Measurements from ENCODE around the gene ELL2. TPM values are rescaled to one million over a fixed set of nuclear protein-coding genes. Genes with fewer than 3 reads are reported as not detected.
"Not testable (repeated sequence)": the region's sequence is repeated elsewhere in the genome, so short reads cannot be mapped to it uniquely, and the experiment has no call there.

Gene ELL2
- total RNA-seq, 1 experiment from 2014 or later: 0.48 TPM

DNA sequence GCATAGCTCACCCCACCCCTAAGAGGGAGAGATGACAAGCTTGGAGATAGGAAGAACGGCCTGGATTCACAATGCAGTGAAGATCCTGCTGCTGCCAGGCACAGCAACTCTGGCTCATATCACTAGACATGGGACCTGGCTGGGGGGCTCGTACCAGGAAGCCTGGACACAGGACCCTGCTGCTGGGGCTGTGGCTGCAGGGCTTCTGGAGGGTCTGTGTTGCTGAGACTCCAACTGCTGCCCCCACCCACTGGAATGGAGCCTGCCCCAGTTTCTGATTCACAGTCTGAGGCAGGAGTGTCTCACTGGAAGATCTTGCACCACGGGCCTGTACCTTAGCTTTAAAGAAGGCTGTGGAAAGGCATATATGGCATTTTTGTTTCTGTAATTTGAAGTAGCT, 108.2 kb downstream of the ELL2 start:
- Histone ChIP-seq H3K4me1 (ENCODE audit: low read length) (no peaks in the 10 kb centered on the region), H3K36me3 (ENCODE audit: insufficient read depth, low read length) (no peaks in the 10 kb centered on the region), H3K9me3 (ENCODE audit: low read length) (no peaks in the 10 kb centered on the region), H3K4me3 (ENCODE audit: low read length) (no peak overlapping the region), H3K4me2 (ENCODE audit: low read depth, low read length, poor library complexity, severe bottlenecking) (no peak overlapping the region), H3K9me2 (replicated peaks; ENCODE audit: insufficient read depth, low read length) (no peaks in the 10 kb centered on the region), H2AFZ (ENCODE audit: low read length) (no peak overlapping the region), H3K79me2 (ENCODE audit: low read length) (no peaks in the 10 kb centered on the region), H4K20me1 (ENCODE audit: insufficient read depth, low read depth, low read length) (no peaks in the 10 kb centered on the region), H3K27me3 (ENCODE audit: low read length) (no peaks in the 10 kb centered on the region), H3K9ac (ENCODE audit: low read length) (no peak overlapping the region), H3K27ac (ENCODE audit: low read length) (no peak overlapping the region)
- no peak for DNase-seq

DNA sequence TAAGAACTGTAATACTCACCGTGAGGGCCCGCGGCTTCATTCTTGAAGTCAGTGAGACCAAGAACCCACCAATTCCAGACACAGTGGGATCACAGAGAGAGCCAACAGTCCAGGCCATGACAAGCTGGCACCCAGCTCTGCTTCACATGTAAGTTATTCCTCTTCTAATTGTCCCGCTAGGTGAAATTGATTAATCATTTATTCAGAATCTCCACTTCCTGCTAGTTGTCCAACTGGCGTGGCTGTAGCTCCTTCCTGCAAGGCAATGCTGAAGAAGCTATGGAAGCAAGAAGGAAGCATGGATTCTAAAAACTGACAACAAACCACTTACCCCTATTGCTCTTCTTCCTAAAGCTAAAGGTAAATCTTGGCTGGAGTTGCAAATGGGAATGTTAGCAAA, 109.1 kb downstream of the ELL2 start:
- no peak for DNase-seq
- Histone ChIP-seq H3K4me3 (ENCODE audit: low read length) (no peak overlapping the region), H3K9me2 (replicated peaks; ENCODE audit: insufficient read depth, low read length) (no peaks in the 10 kb centered on the region), H3K27ac (ENCODE audit: low read length) (no peak overlapping the region), H3K27me3 (ENCODE audit: low read length) (no peaks in the 10 kb centered on the region), H4K20me1 (ENCODE audit: insufficient read depth, low read depth, low read length) (no peaks in the 10 kb centered on the region), H3K79me2 (ENCODE audit: low read length) (no peaks in the 10 kb centered on the region), H3K9ac (ENCODE audit: low read length) (no peak overlapping the region), H2AFZ (ENCODE audit: low read length) (no peak overlapping the region), H3K4me2 (ENCODE audit: low read depth, low read length, poor library complexity, severe bottlenecking) (no peak overlapping the region), H3K36me3 (ENCODE audit: insufficient read depth, low read length) (no peaks in the 10 kb centered on the region), H3K4me1 (ENCODE audit: low read length) (no peaks in the 10 kb centered on the region), H3K9me3 (ENCODE audit: low read length) (no peaks in the 10 kb centered on the region)

DNA sequence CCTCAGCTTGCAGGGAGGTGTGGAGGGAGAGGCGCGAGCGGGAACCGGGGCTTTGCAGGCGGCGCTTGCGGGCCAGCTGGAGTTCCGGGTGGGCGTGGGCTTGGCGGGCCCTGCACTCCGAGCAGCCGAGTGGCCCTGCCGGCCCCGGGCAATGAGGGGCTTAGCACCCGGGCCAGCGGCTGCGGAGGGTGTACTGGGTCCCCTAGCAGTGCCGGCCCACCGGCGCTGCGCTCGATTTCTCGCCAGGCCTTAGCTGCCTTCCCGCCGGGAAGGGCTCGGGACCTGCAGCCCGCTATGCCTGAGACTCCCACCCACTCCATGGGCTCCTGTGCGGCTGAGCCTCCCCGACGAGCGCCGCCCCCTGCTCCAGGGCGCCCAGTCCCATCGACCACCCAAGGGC, 110.5 kb downstream of the ELL2 start:
- not testable (repeated sequence) for H3K4me2 ChIP-seq (ENCODE audit: low read depth, low read length, poor library complexity, severe bottlenecking); H3K27ac ChIP-seq (ENCODE audit: low read length); H2AFZ ChIP-seq (ENCODE audit: low read length); H3K9me2 ChIP-seq (replicated peaks; ENCODE audit: insufficient read depth, low read length); H3K4me1 ChIP-seq (ENCODE audit: low read length); H3K27me3 ChIP-seq (ENCODE audit: low read length); H3K4me3 ChIP-seq (ENCODE audit: low read length); H3K36me3 ChIP-seq (ENCODE audit: insufficient read depth, low read length); H3K79me2 ChIP-seq (ENCODE audit: low read length); H4K20me1 ChIP-seq (ENCODE audit: insufficient read depth, low read depth, low read length); DNase-seq; H3K9ac ChIP-seq (ENCODE audit: low read length); H3K9me3 ChIP-seq (ENCODE audit: low read length)

DNA sequence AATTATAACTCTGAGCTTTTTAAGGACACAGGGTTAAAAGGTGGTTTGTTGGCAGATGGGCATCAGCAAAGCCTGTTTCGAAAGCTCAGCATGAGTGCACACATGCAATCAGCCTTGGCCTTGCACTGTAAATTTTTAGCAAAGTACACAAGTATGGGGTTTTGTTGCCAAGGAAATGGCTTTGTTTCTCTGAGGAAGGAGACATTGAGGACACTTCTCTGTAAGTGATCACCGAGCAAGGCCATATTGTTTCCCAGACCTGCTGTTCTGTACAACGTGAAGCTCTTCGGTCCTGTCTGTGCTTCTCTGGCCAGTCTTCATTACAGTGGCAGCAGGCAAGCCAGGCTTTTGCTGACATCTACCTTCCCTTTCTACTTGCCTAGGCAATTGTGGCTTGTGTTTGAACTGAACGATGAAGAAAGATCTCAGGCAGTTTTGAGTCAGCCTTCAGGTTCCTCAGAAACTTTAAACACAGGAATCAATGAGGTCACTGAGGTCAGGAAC, 111.2 kb downstream of the ELL2 start:
- no peak for DNase-seq
- Histone ChIP-seq H3K27ac (ENCODE audit: low read length) (no peak overlapping the region), H3K79me2 (ENCODE audit: low read length) (no peaks in the 10 kb centered on the region), H3K27me3 (ENCODE audit: low read length) (no peaks in the 10 kb centered on the region), H4K20me1 (ENCODE audit: insufficient read depth, low read depth, low read length) (no peaks in the 10 kb centered on the region), H3K4me2 (ENCODE audit: low read depth, low read length, poor library complexity, severe bottlenecking) (no peak overlapping the region), H3K9me3 (ENCODE audit: low read length) (no peaks in the 10 kb centered on the region), H3K36me3 (ENCODE audit: insufficient read depth, low read length) (no peaks in the 10 kb centered on the region), H3K4me3 (ENCODE audit: low read length) (no peak overlapping the region), H3K9me2 (replicated peaks; ENCODE audit: insufficient read depth, low read length) (no peaks in the 10 kb centered on the region), H3K4me1 (ENCODE audit: low read length) (no peaks in the 10 kb centered on the region), H2AFZ (ENCODE audit: low read length) (no peak overlapping the region), H3K9ac (ENCODE audit: low read length) (no peak overlapping the region)

DNA sequence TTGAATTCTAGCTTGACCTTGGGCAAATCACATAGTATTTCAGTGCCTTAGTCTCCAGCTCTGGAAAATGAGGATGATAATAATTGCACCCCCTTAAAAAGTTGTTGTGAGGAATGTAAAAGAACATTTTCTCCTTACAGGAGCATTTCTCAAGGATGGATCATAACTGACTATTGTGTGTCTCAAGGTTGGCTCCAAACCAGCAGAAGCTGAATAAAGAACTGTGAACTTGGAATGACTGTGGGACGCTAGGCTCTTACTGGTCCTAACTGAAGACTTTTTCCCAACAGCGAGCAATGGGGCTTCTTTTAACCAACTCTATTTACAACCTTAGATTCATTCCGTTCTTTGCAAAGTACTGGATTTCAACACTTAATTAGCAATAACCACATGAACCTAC, 113.0 kb downstream of the ELL2 start:
- DNase-seq: no peak
- H3K36me3 ChIP-seq (ENCODE audit: insufficient read depth, low read length): no peaks in the 10 kb centered on the region
- no peak overlapping the region for H3K27ac ChIP-seq (ENCODE audit: low read length)
- H3K27me3 ChIP-seq (ENCODE audit: low read length): no peaks in the 10 kb centered on the region
- no peaks in the 10 kb centered on the region for H3K79me2 ChIP-seq (ENCODE audit: low read length)
- H2AFZ ChIP-seq (ENCODE audit: low read length): no peak overlapping the region
- no peaks in the 10 kb centered on the region for H3K4me1 ChIP-seq (ENCODE audit: low read length)
- H3K9me3 ChIP-seq (ENCODE audit: low read length): no peaks in the 10 kb centered on the region
- H3K4me3 ChIP-seq (ENCODE audit: low read length): no peak overlapping the region
- H3K9ac ChIP-seq (ENCODE audit: low read length): no peak overlapping the region
- no peak overlapping the region for H3K4me2 ChIP-seq (ENCODE audit: low read depth, low read length, poor library complexity, severe bottlenecking)
- no peaks in the 10 kb centered on the region for H4K20me1 ChIP-seq (ENCODE audit: insufficient read depth, low read depth, low read length)
- no peaks in the 10 kb centered on the region for H3K9me2 ChIP-seq (replicated peaks; ENCODE audit: insufficient read depth, low read length)

DNA sequence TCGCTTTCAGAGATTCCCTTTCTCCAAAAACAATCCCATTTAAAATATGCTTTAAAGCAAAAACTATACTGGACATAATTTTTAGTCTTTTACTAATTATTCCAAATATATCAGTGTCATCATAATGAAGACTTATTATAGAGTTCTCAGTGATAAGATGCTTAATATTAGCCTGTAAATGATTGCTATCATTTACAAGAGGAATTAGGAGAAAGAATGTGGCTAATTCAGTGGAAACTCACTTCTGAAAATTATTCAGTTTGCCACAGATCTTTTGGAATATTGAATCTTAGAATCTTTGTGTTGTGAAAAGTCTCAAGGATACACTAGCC, 114.4 kb downstream of the ELL2 start:
- H3K9me2 ChIP-seq (replicated peaks; ENCODE audit: insufficient read depth, low read length): no peaks in the 10 kb centered on the region
- no peak for DNase-seq
- H4K20me1 ChIP-seq (ENCODE audit: insufficient read depth, low read depth, low read length): no peaks in the 10 kb centered on the region
- no peak overlapping the region for H3K9ac ChIP-seq (ENCODE audit: low read length)
- no peak overlapping the region for H3K4me2 ChIP-seq (ENCODE audit: low read depth, low read length, poor library complexity, severe bottlenecking)
- no peaks in the 10 kb centered on the region for H3K9me3 ChIP-seq (ENCODE audit: low read length)
- H3K79me2 ChIP-seq (ENCODE audit: low read length): no peaks in the 10 kb centered on the region
- H3K4me3 ChIP-seq (ENCODE audit: low read length): no peak overlapping the region
- H3K4me1 ChIP-seq (ENCODE audit: low read length): peaks cover 4% of the 10 kb centered on the region; the same call in 1 of the 2 replicates
- H3K36me3 ChIP-seq (ENCODE audit: insufficient read depth, low read length): no peaks in the 10 kb centered on the region
- H3K27ac ChIP-seq (ENCODE audit: low read length): no peak overlapping the region
- H3K27me3 ChIP-seq (ENCODE audit: low read length): no peaks in the 10 kb centered on the region
- H2AFZ ChIP-seq (ENCODE audit: low read length): no peak overlapping the region

DNA sequence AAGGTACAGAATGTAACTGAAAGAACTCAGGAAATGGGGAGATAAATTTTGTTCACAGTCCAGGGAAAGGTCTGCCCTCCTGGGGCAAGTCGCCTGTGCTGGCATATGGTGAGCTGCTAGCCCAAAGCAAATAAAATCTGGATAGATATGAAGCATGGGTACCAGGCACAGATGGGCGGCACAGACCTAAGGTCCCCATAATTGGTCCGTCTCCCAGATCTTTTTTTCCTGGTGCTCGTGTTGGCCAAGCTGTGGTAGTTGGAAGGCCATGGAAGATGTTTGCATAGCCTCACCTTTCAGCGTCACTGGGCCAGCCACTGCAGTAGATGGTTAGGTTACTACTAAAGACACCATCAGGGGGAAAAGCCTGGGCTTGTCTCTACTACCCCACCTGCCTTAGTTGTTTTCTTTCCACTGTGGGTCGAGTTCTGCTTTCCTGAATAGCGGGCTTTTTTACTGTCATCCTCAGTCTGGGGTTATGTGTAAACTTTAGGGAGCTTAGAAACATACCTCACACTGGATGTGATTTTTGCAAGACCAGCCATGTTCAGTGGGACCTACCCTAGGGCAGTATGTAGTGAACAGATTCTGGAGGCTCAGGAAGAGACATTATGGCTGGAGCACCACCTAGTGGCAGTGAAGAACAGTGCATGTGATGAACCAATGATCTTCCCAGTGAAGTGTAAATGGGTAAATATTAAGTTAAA, 114.9 kb downstream of the ELL2 start:
- Histone ChIP-seq H3K27ac (ENCODE audit: low read length) (no peak overlapping the region), H2AFZ (ENCODE audit: low read length) (no peak overlapping the region), H3K9ac (ENCODE audit: low read length) (no peak overlapping the region), H3K36me3 (ENCODE audit: insufficient read depth, low read length) (no peaks in the 10 kb centered on the region), H3K79me2 (ENCODE audit: low read length) (no peaks in the 10 kb centered on the region), H3K4me1 (ENCODE audit: low read length) (peaks cover 4% of the 10 kb centered on the region; the same call in 1 of the 2 replicates), H3K27me3 (ENCODE audit: low read length) (no peaks in the 10 kb centered on the region), H3K9me3 (ENCODE audit: low read length) (no peaks in the 10 kb centered on the region), H4K20me1 (ENCODE audit: insufficient read depth, low read depth, low read length) (no peaks in the 10 kb centered on the region), H3K9me2 (replicated peaks; ENCODE audit: insufficient read depth, low read length) (no peaks in the 10 kb centered on the region), H3K4me2 (ENCODE audit: low read depth, low read length, poor library complexity, severe bottlenecking) (no peak overlapping the region), H3K4me3 (ENCODE audit: low read length) (no peak overlapping the region)
- peak; percentile 85 for DNase-seq

DNA sequence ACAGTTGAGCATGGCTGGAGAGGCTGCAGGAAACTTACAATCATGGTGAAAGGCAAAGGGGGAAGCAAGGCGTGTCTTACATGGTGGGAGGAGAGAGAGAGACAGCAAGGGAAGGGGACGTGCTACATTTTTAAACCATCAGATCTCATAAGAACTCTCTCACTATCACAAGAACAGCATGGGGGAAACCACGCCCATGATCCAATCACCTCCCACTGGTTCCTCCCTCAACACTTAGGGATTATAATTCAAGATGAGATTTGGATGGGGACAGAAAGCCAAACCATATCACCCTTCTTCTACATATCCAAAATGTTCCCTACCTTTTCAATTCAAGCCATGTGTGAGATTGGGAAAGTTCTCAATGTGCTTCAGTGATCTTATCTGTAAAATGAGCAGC, 116.3 kb downstream of the ELL2 start:
- no peaks in the 10 kb centered on the region for H4K20me1 ChIP-seq (ENCODE audit: insufficient read depth, low read depth, low read length)
- no peak overlapping the region for H3K9ac ChIP-seq (ENCODE audit: low read length)
- no peak for DNase-seq
- H3K4me3 ChIP-seq (ENCODE audit: low read length): no peak overlapping the region
- no peak overlapping the region for H3K4me2 ChIP-seq (ENCODE audit: low read depth, low read length, poor library complexity, severe bottlenecking)
- no peaks in the 10 kb centered on the region for H3K27me3 ChIP-seq (ENCODE audit: low read length)
- H2AFZ ChIP-seq (ENCODE audit: low read length): no peak overlapping the region
- no peaks in the 10 kb centered on the region for H3K79me2 ChIP-seq (ENCODE audit: low read length)
- no peaks in the 10 kb centered on the region for H3K36me3 ChIP-seq (ENCODE audit: insufficient read depth, low read length)
- H3K4me1 ChIP-seq (ENCODE audit: low read length): peaks cover 4% of the 10 kb centered on the region; the same call in 1 of the 2 replicates
- H3K27ac ChIP-seq (ENCODE audit: low read length): no peak overlapping the region
- no peaks in the 10 kb centered on the region for H3K9me3 ChIP-seq (ENCODE audit: low read length)
- no peaks in the 10 kb centered on the region for H3K9me2 ChIP-seq (replicated peaks; ENCODE audit: insufficient read depth, low read length)
